ENCODE results near the gene EME2.

DNA sequence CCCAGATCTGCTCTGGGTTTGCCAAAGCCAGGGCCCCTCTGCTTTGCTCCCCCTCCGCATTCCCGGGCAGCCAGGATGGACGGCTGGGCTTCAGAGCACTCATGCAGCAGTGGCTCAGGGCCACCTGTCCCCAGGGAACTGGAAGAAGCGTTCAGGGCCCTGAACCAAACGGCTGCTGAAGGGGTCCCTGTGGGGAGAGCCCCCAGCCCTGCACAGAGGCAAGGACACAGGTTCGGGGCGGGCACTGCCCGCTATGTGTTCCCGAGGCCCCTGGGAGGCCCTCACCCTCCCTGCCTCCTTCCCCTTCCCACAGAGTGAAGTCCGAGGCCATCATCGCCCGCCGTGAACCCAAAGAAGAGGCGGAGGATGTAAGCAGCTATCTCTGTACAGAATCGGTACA is 11.7 kb upstream of the EME2 start:
- TF ChIP-seq CTCF (IDR thresholded peaks at IDR 0.05): no peak
- no peak for TF ChIP-seq EZH2 (IDR thresholded peaks at IDR 0.05; ENCODE audit: borderline replicate concordance, insufficient read depth, low read depth, low read length, poor library complexity, severe bottlenecking)

Data from B cell (primary cell).